ENCODE measurements around the gene DNAH17. TPM values are rescaled to one million over a fixed set of nuclear protein-coding genes. Genes with fewer than 3 reads are reported as not detected.

Gene DNAH17
- total RNA-seq, 1 experiment from 2014 or later: 0.23 TPM

- Histone ChIP-seq H3K4me1 (peaks cover 45% of the 10 kb centered on the region), H3K4me3 (ENCODE audit: low read depth, low read length) (no peak overlapping the region), H3K27me3 (replicated peaks; ENCODE audit: control insufficient read depth, insufficient read depth, low read length) (no peaks in the 10 kb centered on the region), H3K36me3 (ENCODE audit: control insufficient read depth, insufficient read depth, low read length) (peaks cover 5% of the 10 kb centered on the region), H3K9me3 (no peaks in the 10 kb centered on the region)
- no peak overlapping the region for H3K27ac Mint-ChIP-seq (ENCODE audit: unreplicated experiment)
- POLR2A ChIA-PET: no interaction called here
- peaks cover 33% of the 10 kb centered on the region for H3K4me1 Mint-ChIP-seq (ENCODE audit: low read depth, unreplicated experiment)
- BruUV-seq (replicated peaks): no TSS peak
- intact Hi-C loops (cut with micrococcal nuclease; ENCODE audit: unreplicated experiment): no loop called here
- no peak overlapping the region for H3K4me3 Mint-ChIP-seq (ENCODE audit: unreplicated experiment)
- H3K36me3 Mint-ChIP-seq (ENCODE audit: insufficient read depth, unreplicated experiment): peaks cover 83% of the 10 kb centered on the region
- TF ChIP-seq, protein P1, sequence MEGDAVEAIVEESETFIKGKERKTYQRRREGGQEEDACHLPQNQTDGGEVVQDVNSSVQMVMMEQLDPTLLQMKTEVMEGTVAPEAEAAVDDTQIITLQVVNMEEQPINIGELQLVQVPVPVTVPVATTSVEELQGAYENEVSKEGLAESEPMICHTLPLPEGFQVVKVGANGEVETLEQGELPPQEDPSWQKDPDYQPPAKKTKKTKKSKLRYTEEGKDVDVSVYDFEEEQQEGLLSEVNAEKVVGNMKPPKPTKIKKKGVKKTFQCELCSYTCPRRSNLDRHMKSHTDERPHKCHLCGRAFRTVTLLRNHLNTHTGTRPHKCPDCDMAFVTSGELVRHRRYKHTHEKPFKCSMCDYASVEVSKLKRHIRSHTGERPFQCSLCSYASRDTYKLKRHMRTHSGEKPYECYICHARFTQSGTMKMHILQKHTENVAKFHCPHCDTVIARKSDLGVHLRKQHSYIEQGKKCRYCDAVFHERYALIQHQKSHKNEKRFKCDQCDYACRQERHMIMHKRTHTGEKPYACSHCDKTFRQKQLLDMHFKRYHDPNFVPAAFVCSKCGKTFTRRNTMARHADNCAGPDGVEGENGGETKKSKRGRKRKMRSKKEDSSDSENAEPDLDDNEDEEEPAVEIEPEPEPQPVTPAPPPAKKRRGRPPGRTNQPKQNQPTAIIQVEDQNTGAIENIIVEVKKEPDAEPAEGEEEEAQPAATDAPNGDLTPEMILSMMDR (IDR thresholded peaks at IDR 0.05; ENCODE audit: insufficient read depth in 1 of 2, low read depth in 1 of 2, low read length in 1 of 2, severe bottlenecking in 1 of 2, unreplicated experiment in 1 of 2): no peak
- H3K9me3 Mint-ChIP-seq (ENCODE audit: unreplicated experiment): no peaks in the 10 kb centered on the region
- H3K27me3 Mint-ChIP-seq (ENCODE audit: insufficient read depth, unreplicated experiment): no peaks in the 10 kb centered on the region
- no peak for DNase-seq
- CTCF ChIA-PET: interaction anchor here (1.0 kb wide), 1 partner anchor 14 kb away, joined by 3 read pairs; no protein-coding TSS in a partner anchor
These were observed 169.7 kb downstream of the DNAH17 start for GRCh38 chr17:78407387-78408000.

GRCh38 chr17:78406920-78407319, 170.3 kb downstream of the DNAH17 start:
- peaks cover 4% of the 10 kb centered on the region for H3K36me3 ChIP-seq (ENCODE audit: control insufficient read depth, insufficient read depth, low read length)
- CTCF ChIA-PET: no interaction called here
- peaks cover 84% of the 10 kb centered on the region for H3K36me3 Mint-ChIP-seq (ENCODE audit: insufficient read depth, unreplicated experiment)

DNA sequence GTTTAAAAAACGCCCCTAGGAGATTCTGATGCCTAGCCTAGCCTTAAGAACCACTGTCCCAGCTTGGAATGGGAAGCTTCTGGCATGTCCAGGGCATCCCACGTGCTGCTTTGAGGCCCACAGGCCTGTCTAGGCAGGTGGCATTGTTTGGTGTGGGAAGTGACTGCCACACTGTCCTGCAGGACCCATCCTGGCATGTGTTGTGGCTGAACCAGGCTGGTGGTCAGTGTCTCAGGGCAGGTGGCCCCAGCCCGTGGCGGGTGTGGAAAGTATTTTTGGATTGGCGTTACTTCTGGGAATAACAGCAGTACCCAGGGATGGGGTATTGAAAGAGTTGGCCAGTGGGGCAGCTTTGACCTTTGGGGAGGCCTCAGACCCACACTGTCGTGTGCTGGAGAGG, 170.8 kb downstream of the DNAH17 start:
- no TSS peak for BruUV-seq (replicated peaks)
- H3K36me3 Mint-ChIP-seq (ENCODE audit: insufficient read depth, unreplicated experiment): peaks cover 85% of the 10 kb centered on the region
- no peak overlapping the region for H3K4me3 Mint-ChIP-seq (ENCODE audit: unreplicated experiment)
- POLR2A ChIA-PET: no interaction called here
- no peaks in the 10 kb centered on the region for H3K27me3 Mint-ChIP-seq (ENCODE audit: insufficient read depth, unreplicated experiment)
- H3K4me1 ChIP-seq: peaks cover 37% of the 10 kb centered on the region
- H3K27me3 ChIP-seq (replicated peaks; ENCODE audit: control insufficient read depth, insufficient read depth, low read length): no peaks in the 10 kb centered on the region
- no peak overlapping the region for H3K27ac Mint-ChIP-seq (ENCODE audit: unreplicated experiment)
- intact Hi-C loops (cut with micrococcal nuclease; ENCODE audit: unreplicated experiment): no loop called here
- H3K36me3 ChIP-seq (ENCODE audit: control insufficient read depth, insufficient read depth, low read length): peaks cover 7% of the 10 kb centered on the region
- no peaks in the 10 kb centered on the region for H3K9me3 Mint-ChIP-seq (ENCODE audit: unreplicated experiment)
- no peak for DNase-seq
- no peak overlapping the region for H3K4me3 ChIP-seq (ENCODE audit: low read depth, low read length)
- CTCF ChIA-PET: interaction anchor here (0.7 kb wide), 1 partner anchor 15 kb away, joined by 3 read pairs; no protein-coding TSS in a partner anchor
- TF ChIP-seq, protein P1 (IDR thresholded peaks at IDR 0.05; ENCODE audit: insufficient read depth in 1 of 2, low read depth in 1 of 2, low read length in 1 of 2, severe bottlenecking in 1 of 2, unreplicated experiment in 1 of 2): no peak
- no peaks in the 10 kb centered on the region for H3K9me3 ChIP-seq
- peaks cover 29% of the 10 kb centered on the region for H3K4me1 Mint-ChIP-seq (ENCODE audit: low read depth, unreplicated experiment)

More at GRCh38 chr17:78406920-78407319, 170.3 kb downstream of the DNAH17 start:
- Histone ChIP-seq H3K4me1 (peaks cover 40% of the 10 kb centered on the region), H3K27me3 (replicated peaks; ENCODE audit: control insufficient read depth, insufficient read depth, low read length) (no peaks in the 10 kb centered on the region), H3K9me3 (no peaks in the 10 kb centered on the region), H3K4me3 (ENCODE audit: low read depth, low read length) (no peak overlapping the region)
- H3K9me3 Mint-ChIP-seq (ENCODE audit: unreplicated experiment): no peaks in the 10 kb centered on the region
- intact Hi-C loops (cut with micrococcal nuclease; ENCODE audit: unreplicated experiment): no loop called here
- no peak overlapping the region for H3K27ac Mint-ChIP-seq (ENCODE audit: unreplicated experiment)
- H3K4me1 Mint-ChIP-seq (ENCODE audit: low read depth, unreplicated experiment): peaks cover 33% of the 10 kb centered on the region
- TF ChIP-seq, protein P1 (IDR thresholded peaks at IDR 0.05; ENCODE audit: insufficient read depth in 1 of 2, low read depth in 1 of 2, low read length in 1 of 2, severe bottlenecking in 1 of 2, unreplicated experiment in 1 of 2): no peak
- no TSS peak for BruUV-seq (replicated peaks)
- DNase-seq: no peak
- H3K27me3 Mint-ChIP-seq (ENCODE audit: insufficient read depth, unreplicated experiment): no peaks in the 10 kb centered on the region
- POLR2A ChIA-PET: no interaction called here
- H3K4me3 Mint-ChIP-seq (ENCODE audit: unreplicated experiment): no peak overlapping the region
